K562 treated with DMSO at 1 percent for 4 hours (cell line): ENCODE measurements around the gene WWTR1. TPM values are rescaled to one million over a fixed set of nuclear protein-coding genes. Genes with fewer than 3 reads are reported as not detected.

ENCODE experiments used
- total RNA-seq: library from RNA; unstranded; fragments of 300-600 nt; gene quantifications from 2 replicates; pipeline ENCODE4 v1.2.3, GENCODE V29; 2022; ENCODE audit not compliant: insufficient read depth

Gene WWTR1
- not detected in 2 replicates for total RNA-seq

GRCh38 chr3:149657926-149658743, at the start of gene WWTR1:
TSS of gene WWTR1 (minus strand) at chr3:149658025. CDS start at chr3:149657306, 719 bp downstream.

GRCh38 chr3:149474250-149474817, 183.5 kb downstream of the WWTR1 start, which contains the start of gene TM4SF4:
TSS of gene TM4SF4 (plus strand) at chr3:149474697. CDS start at chr3:149474878, 181 bp downstream.

Other genes with a start within 250 kb of the WWTR1 start
- gene TM4SF4, start 183.3 kb downstream of the WWTR1 start, total RNA-seq = not detected in 2 replicates
- 16.8 and 20.9 TPM in 2 replicates for gene COMMD2, start 94.5 kb upstream of the WWTR1 start, total RNA-seq
- gene ANKUB1, start 134.5 kb upstream of the WWTR1 start, total RNA-seq = not detected in 2 replicates
- 11.2 and 12.3 TPM in 2 replicates for gene RNF13, start 155.2 kb upstream of the WWTR1 start, total RNA-seq